Measurements from ENCODE around the gene AATF.

- TF ChIP-seq CTCF (IDR thresholded peaks at IDR 0.05) (no peak), EP300 (IDR thresholded peaks at IDR 0.05) (no peak)
Observed at GRCh38 chr17:37068266-37068665, 119.5 kb downstream of the AATF start.

All from tibial nerve (tissue), 4 donors.